Measurements from ENCODE around the gene PTPRG. TPM values are rescaled to one million over a fixed set of nuclear protein-coding genes. Genes with fewer than 3 reads are reported as not detected.
A peak's percentile ranks its signal among the peaks of the same experiment; 100 is the strongest.

PTPRG gene
- polyA plus RNA-seq, 2 donors = 1.1 to 1.6 TPM

- 75 to 81% methylated on average over 6 of the region's 6 CpGs for WGBS, 2 donors
- Histone ChIP-seq H3K27me3 (ENCODE audit: control insufficient read depth in 1 of 2, insufficient read depth in 2 of 2, low read length in 2 of 2) (no peaks in the 10 kb centered on the region), H3K27ac (ENCODE audit: low read depth in 2 of 2, low read length in 1 of 2) (no peak overlapping the region), H3K9me3 (ENCODE audit: control insufficient read depth in 2 of 2, insufficient read depth in 1 of 2, low read depth in 1 of 2, low read length in 1 of 2) (no peaks in the 10 kb centered on the region), H3K36me3 (ENCODE audit: control insufficient read depth in 2 of 2, insufficient read depth in 2 of 2, low read length in 1 of 2) (no peaks in the 10 kb centered on the region), H3K4me1 (ENCODE audit: control insufficient read depth in 2 of 2, insufficient read depth in 2 of 2, low read length in 1 of 2) (no peaks in the 10 kb centered on the region), H3K4me3 (ENCODE audit: low read depth in 1 of 2, low read length in 2 of 2) (no peak overlapping the region)
Observed at GRCh38 chr3:61832375-61833229, 271.2 kb downstream of the PTPRG start.

- Histone ChIP-seq H3K27ac (ENCODE audit: low read depth in 2 of 2, low read length in 1 of 2) (no peak overlapping the region), H3K36me3 (ENCODE audit: control insufficient read depth in 2 of 2, insufficient read depth in 2 of 2, low read length in 1 of 2) (no peaks in the 10 kb centered on the region), H3K9me3 (ENCODE audit: control insufficient read depth in 2 of 2, insufficient read depth in 1 of 2, low read depth in 1 of 2, low read length in 1 of 2) (no peaks in the 10 kb centered on the region), H3K27me3 (ENCODE audit: control insufficient read depth in 1 of 2, insufficient read depth in 2 of 2, low read length in 2 of 2) (no peaks in the 10 kb centered on the region), H3K4me3 (ENCODE audit: low read depth in 1 of 2, low read length in 2 of 2) (no peak overlapping the region), H3K4me1 (ENCODE audit: control insufficient read depth in 2 of 2, insufficient read depth in 2 of 2, low read length in 1 of 2) (no peaks in the 10 kb centered on the region)
- 76 to 79% methylated on average over 2 of the region's 2 CpGs for WGBS, 2 donors
Observed at GRCh38 chr3:61839256-61839655, 277.9 kb downstream of the PTPRG start.

GRCh38 chr3:61841111-61841845 lies 279.9 kb downstream of the PTPRG start:
- WGBS, 2 donors = 77 to 85% methylated on average over 10 of the region's 10 CpGs
- H3K4me3 ChIP-seq (ENCODE audit: low read depth in 1 of 2, low read length in 2 of 2) = no peak overlapping the region
- H3K4me1 ChIP-seq (ENCODE audit: control insufficient read depth in 2 of 2, insufficient read depth in 2 of 2, low read length in 1 of 2) = no peaks in the 10 kb centered on the region
- H3K27ac ChIP-seq (ENCODE audit: low read depth in 2 of 2, low read length in 1 of 2) = no peak overlapping the region
- no peaks in the 10 kb centered on the region for H3K27me3 ChIP-seq (ENCODE audit: control insufficient read depth in 1 of 2, insufficient read depth in 2 of 2, low read length in 2 of 2)
- H3K36me3 ChIP-seq (ENCODE audit: control insufficient read depth in 2 of 2, insufficient read depth in 2 of 2, low read length in 1 of 2) = no peaks in the 10 kb centered on the region
- no peaks in the 10 kb centered on the region for H3K9me3 ChIP-seq (ENCODE audit: control insufficient read depth in 2 of 2, insufficient read depth in 1 of 2, low read depth in 1 of 2, low read length in 1 of 2)

GRCh38 chr3:61841988-61842387 lies 280.6 kb downstream of the PTPRG start:
- Histone ChIP-seq H3K9me3 (ENCODE audit: control insufficient read depth in 2 of 2, insufficient read depth in 1 of 2, low read depth in 1 of 2, low read length in 1 of 2) (no peaks in the 10 kb centered on the region), H3K4me1 (ENCODE audit: control insufficient read depth in 2 of 2, insufficient read depth in 2 of 2, low read length in 1 of 2) (no peaks in the 10 kb centered on the region), H3K27me3 (ENCODE audit: control insufficient read depth in 1 of 2, insufficient read depth in 2 of 2, low read length in 2 of 2) (no peaks in the 10 kb centered on the region), H3K27ac (ENCODE audit: low read depth in 2 of 2, low read length in 1 of 2) (no peak overlapping the region), H3K36me3 (ENCODE audit: control insufficient read depth in 2 of 2, insufficient read depth in 2 of 2, low read length in 1 of 2) (no peaks in the 10 kb centered on the region), H3K4me3 (ENCODE audit: low read depth in 1 of 2, low read length in 2 of 2) (no peak overlapping the region)
- 64 to 73% methylated on average over 2 of the region's 2 CpGs for WGBS, 2 donors

- Histone ChIP-seq H3K4me1 (ENCODE audit: control insufficient read depth in 2 of 2, insufficient read depth in 2 of 2, low read length in 1 of 2) (no peaks in the 10 kb centered on the region), H3K9me3 (ENCODE audit: control insufficient read depth in 2 of 2, insufficient read depth in 1 of 2, low read depth in 1 of 2, low read length in 1 of 2) (no peaks in the 10 kb centered on the region), H3K27me3 (ENCODE audit: control insufficient read depth in 1 of 2, insufficient read depth in 2 of 2, low read length in 2 of 2) (no peaks in the 10 kb centered on the region), H3K36me3 (ENCODE audit: control insufficient read depth in 2 of 2, insufficient read depth in 2 of 2, low read length in 1 of 2) (no peaks in the 10 kb centered on the region), H3K27ac (ENCODE audit: low read depth in 2 of 2, low read length in 1 of 2) (no peak overlapping the region), H3K4me3 (ENCODE audit: low read depth in 1 of 2, low read length in 2 of 2) (no peak overlapping the region)
- WGBS, 2 donors = 96 to 97% methylated on average over 5 of the region's 5 CpGs
Observed at GRCh38 chr3:61844346-61844745, 283.0 kb downstream of the PTPRG start.

- Histone ChIP-seq H3K36me3 (ENCODE audit: control insufficient read depth in 2 of 2, insufficient read depth in 2 of 2, low read length in 1 of 2) (no peaks in the 10 kb centered on the region), H3K4me3 (ENCODE audit: low read depth in 1 of 2, low read length in 2 of 2) (no peak overlapping the region), H3K9me3 (ENCODE audit: control insufficient read depth in 2 of 2, insufficient read depth in 1 of 2, low read depth in 1 of 2, low read length in 1 of 2) (no peaks in the 10 kb centered on the region), H3K27me3 (ENCODE audit: control insufficient read depth in 1 of 2, insufficient read depth in 2 of 2, low read length in 2 of 2) (no peaks in the 10 kb centered on the region), H3K27ac (ENCODE audit: low read depth in 2 of 2, low read length in 1 of 2) (no peak overlapping the region), H3K4me1 (ENCODE audit: control insufficient read depth in 2 of 2, insufficient read depth in 2 of 2, low read length in 1 of 2) (no peaks in the 10 kb centered on the region)
- WGBS, 2 donors = 91 to 94% methylated on average over 2 of the region's 2 CpGs
Observed at GRCh38 chr3:61846488-61846887, 285.1 kb downstream of the PTPRG start.

- 57 to 62% methylated on average over 7 of the region's 7 CpGs for whole genome bisulfite sequencing, 2 donors
- Histone ChIP-seq H3K9me3 (ENCODE audit: control insufficient read depth in 2 of 2, insufficient read depth in 1 of 2, low read depth in 1 of 2, low read length in 1 of 2) (no peaks in the 10 kb centered on the region), H3K36me3 (ENCODE audit: control insufficient read depth in 2 of 2, insufficient read depth in 2 of 2, low read length in 1 of 2) (no peaks in the 10 kb centered on the region), H3K27me3 (ENCODE audit: control insufficient read depth in 1 of 2, insufficient read depth in 2 of 2, low read length in 2 of 2) (no peaks in the 10 kb centered on the region), H3K27ac (ENCODE audit: low read depth in 2 of 2, low read length in 1 of 2) (peak overlapping the region; percentile 40 to 58), H3K4me3 (ENCODE audit: low read depth in 1 of 2, low read length in 2 of 2) (no peak overlapping the region), H3K4me1 (ENCODE audit: control insufficient read depth in 2 of 2, insufficient read depth in 2 of 2, low read length in 1 of 2) (no peaks in the 10 kb centered on the region)
Observed at GRCh38 chr3:61847784-61848462, 286.6 kb downstream of the PTPRG start.

GRCh38 chr3:61848885-61849284 lies 287.5 kb downstream of the PTPRG start:
- H3K4me3 ChIP-seq (ENCODE audit: low read depth in 1 of 2, low read length in 2 of 2) = no peak overlapping the region
- peak overlapping the region in 1 of 2 donors; percentile 30 for H3K27ac ChIP-seq (ENCODE audit: low read depth in 2 of 2, low read length in 1 of 2)
- H3K36me3 ChIP-seq (ENCODE audit: control insufficient read depth in 2 of 2, insufficient read depth in 2 of 2, low read length in 1 of 2) = no peaks in the 10 kb centered on the region
- no peaks in the 10 kb centered on the region for H3K27me3 ChIP-seq (ENCODE audit: control insufficient read depth in 1 of 2, insufficient read depth in 2 of 2, low read length in 2 of 2)
- H3K4me1 ChIP-seq (ENCODE audit: control insufficient read depth in 2 of 2, insufficient read depth in 2 of 2, low read length in 1 of 2) = no peaks in the 10 kb centered on the region
- WGBS, 2 donors = 22 to 25% methylated on average over 3 of the region's 3 CpGs
- H3K9me3 ChIP-seq (ENCODE audit: control insufficient read depth in 2 of 2, insufficient read depth in 1 of 2, low read depth in 1 of 2, low read length in 1 of 2) = no peaks in the 10 kb centered on the region

- WGBS, 2 donors = 78 to 84% methylated on average over 2 of the region's 2 CpGs
- H3K27ac ChIP-seq (ENCODE audit: low read depth in 2 of 2, low read length in 1 of 2) = no peak overlapping the region
- no peaks in the 10 kb centered on the region for H3K36me3 ChIP-seq (ENCODE audit: control insufficient read depth in 2 of 2, insufficient read depth in 2 of 2, low read length in 1 of 2)
- no peaks in the 10 kb centered on the region for H3K9me3 ChIP-seq (ENCODE audit: control insufficient read depth in 2 of 2, insufficient read depth in 1 of 2, low read depth in 1 of 2, low read length in 1 of 2)
- no peaks in the 10 kb centered on the region for H3K27me3 ChIP-seq (ENCODE audit: control insufficient read depth in 1 of 2, insufficient read depth in 2 of 2, low read length in 2 of 2)
- no peak overlapping the region for H3K4me3 ChIP-seq (ENCODE audit: low read depth in 1 of 2, low read length in 2 of 2)
- no peaks in the 10 kb centered on the region for H3K4me1 ChIP-seq (ENCODE audit: control insufficient read depth in 2 of 2, insufficient read depth in 2 of 2, low read length in 1 of 2)
Observed at GRCh38 chr3:61853912-61854311, 292.5 kb downstream of the PTPRG start.
